ENCODE data around the gene PDCD4.

- TF ChIP-seq CTCF (IDR thresholded peaks at IDR 0.05): no peak
- no peak for TF ChIP-seq EP300 (IDR thresholded peaks at IDR 0.05; ENCODE audit: low read depth)
Measured at GRCh38 chr10:110881247-110881646, 9.5 kb downstream of the PDCD4 start.

Data from transverse colon (tissue), 3 donors.